HG02943 (cell line): ENCODE data around the gene RTL1.

Experiments used
- ATAC-seq: cut with Tn5 transposase; IDR thresholded peaks from one replicate; pipeline ENCODE4 v1.9.1; 2021; ENCODE audit warnings: mild to moderate bottlenecking, low read depth, moderate library complexity; ENCODE audit not compliant: unreplicated experiment

RTL1 gene

GRCh38 chr14:100854435-100854834 lies 49.1 kb downstream of the RTL1 start:
- ATAC-seq: no peak

- no peak for ATAC-seq
Observed at GRCh38 chr14:100851946-100852620, 51.4 kb downstream of the RTL1 start.

- ATAC-seq: no peak
Observed at GRCh38 chr14:100851586-100851916, 52.0 kb downstream of the RTL1 start.

- ATAC-seq: no peak
Observed at GRCh38 chr14:100850841-100851585, 52.5 kb downstream of the RTL1 start.

DNA sequence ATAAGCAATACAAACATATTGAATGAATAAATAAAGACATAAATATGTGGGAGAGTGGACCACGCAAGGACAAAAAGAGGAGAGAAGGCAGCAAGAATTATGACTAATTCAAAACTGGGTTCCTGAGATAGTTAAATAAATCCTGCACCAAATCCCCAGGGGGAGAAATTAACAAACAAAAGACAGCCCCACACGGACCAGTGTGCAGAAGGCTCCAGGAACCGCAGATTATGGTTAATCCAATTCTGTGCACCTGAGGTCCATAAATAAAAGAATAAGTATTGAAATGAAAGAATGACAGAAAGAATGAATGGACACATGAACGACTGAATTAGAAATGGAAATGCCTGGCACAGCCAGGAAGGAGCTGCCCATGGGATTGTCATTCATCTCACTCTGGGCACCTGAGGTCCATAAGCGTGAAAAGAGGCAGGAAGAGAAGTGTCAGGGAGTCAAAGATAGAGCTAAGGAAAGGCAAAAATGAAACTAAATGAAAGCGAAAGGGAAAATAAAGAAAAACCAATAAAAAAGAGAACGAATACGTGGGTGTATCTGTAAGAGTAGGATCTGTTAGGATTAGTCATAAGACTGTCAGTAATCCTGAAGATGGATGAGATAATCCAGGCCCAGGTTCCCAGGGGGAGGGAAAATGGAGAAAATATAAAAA lies 54.3 kb downstream of the RTL1 start:
- ATAC-seq: no peak

- ATAC-seq: no peak
Observed at GRCh38 chr14:100846309-100846859, 57.1 kb downstream of the RTL1 start.

DNA sequence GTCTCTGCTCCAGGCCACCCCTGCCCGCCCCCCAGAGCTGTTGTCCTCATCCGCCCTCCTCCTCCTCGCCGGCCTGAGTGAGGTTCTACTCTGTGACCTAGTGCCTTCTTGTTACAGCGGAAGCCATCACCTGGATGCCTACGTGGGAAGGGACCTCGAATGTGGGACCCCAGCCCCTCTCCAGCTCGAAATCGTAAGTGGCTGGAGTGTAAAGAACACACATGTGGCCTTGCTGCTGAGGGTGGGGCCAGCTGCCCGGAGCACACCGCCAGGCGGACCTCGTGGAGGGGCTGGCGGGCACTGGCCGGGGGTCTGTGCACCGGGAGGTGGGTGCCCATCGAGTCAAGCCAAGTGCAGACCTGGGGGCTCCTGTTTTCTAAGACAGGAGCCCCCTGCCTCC lies 58.2 kb downstream of the RTL1 start:
- no peak for ATAC-seq

DNA sequence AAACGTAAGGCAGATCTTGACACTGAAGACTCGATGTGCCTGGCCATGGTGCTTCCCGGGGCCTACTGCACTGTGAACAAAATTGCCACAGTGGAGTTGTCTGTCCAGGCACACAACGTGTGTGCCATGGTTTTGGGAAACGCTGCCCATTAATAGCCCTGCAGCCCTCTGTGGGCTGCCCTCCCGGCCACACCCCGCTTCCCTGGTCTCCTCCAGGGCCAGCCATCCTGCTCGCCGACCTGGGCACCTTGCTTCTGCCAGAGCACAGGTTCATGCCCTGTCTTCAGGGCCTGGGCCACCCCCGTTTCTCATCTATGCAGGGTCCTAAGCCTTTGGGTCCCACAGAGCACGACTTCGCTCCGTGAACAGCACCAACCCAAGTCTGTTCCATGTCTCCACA lies 58.7 kb downstream of the RTL1 start:
- ATAC-seq: no peak

DNA sequence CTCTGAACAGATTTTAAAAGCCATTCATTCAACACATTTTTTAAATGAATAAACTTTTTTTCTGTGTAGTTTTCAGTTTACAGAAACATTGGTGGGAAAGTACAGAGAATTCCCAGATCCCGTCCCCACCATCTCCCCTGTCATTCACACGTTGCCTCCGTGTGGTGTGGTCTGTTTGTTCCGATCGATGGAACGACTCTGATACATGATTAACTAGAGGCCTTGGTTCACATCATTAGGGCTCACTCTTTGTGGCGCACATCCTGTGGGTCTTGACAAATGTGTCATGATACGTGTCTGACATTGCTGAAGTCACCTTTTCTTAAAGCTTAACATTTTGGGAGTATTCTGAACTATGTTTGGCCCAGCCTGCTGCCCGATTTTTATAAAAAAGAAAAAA lies 59.1 kb downstream of the RTL1 start:
- ATAC-seq: no peak

GRCh38 chr14:100844082-100844408 lies 59.5 kb downstream of the RTL1 start:
- no peak for ATAC-seq

- ATAC-seq: no peak
Observed at GRCh38 chr14:100842799-100843198, 60.7 kb downstream of the RTL1 start.

DNA sequence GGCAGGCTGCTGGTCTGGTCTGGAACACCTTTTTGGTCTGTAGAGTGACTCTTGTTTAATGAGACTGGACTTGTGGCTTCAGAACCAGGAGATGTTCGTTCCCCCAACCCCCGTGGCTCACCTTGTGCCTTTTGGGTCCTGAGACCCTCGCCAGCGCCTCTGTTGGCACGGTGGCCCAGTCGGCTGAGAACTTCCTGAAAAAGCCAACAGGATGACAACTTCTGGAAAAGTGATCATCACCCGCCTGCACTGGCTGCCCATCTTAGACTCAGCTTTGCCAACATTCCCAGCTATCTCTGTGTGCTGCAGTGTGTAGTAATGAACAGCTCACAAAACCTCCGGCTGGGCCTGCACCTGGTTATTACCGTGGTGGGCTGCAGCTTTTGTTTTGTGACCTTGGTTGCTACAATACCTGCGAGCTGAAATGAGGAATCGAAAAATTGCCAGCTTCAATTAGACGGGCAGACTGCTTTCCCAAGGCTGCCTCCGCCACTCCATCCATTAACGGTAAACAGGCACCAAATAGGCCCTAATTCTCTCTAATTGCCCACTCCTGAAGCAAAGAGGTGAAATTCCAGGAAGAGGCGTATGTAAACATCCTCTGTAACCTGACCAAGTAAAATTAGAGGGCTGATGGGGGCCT lies 61.6 kb downstream of the RTL1 start:
- ATAC-seq: no peak

GRCh38 chr14:100841066-100841760 lies 62.3 kb downstream of the RTL1 start:
- no peak for ATAC-seq

DNA sequence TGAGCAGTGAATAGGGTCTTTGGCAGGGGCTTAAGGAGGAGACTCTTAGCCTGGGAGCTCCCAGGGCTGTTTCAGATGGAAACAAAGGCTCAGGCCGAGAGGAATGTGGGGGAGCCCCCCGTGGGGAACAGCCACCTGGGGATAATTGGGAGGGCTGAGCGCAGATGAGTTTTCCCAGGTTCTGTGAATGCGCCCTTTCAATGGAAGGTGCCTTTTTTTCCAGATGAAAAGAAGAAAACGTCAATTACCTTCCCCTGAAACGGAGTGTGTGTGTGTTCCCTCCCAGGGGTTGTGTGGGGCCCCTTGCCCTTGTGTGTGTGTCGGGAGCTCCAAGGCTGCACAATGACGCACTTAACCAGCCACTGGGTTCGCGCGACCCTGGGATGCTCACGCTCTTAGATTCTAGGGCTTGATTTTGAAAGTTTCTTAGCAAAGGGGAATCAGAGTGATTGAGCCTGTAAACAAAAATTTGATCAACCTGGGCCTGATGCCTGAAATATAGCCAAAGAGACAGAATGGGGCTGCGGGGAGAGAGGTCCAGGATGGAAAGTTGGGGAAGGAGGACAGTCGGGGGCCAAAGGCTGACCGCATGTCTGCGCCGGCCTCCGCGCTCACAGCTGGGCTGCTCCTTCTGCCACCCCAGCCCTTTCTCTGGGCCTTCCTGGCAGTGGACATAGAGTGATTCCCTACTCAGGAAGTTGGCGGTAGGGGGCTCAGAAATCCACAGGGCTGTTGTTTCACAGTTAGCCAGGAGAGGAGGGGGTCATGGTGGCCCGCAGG lies 63.0 kb downstream of the RTL1 start:
- no peak for ATAC-seq

- ATAC-seq: no peak
Observed at GRCh38 chr14:100839681-100840111, 63.8 kb downstream of the RTL1 start.

- ATAC-seq: no peak
Observed at GRCh38 chr14:100839315-100839585, 64.3 kb downstream of the RTL1 start.

GRCh38 chr14:100838493-100839314 lies 64.8 kb downstream of the RTL1 start:
- no peak for ATAC-seq

GRCh38 chr14:100837805-100838350 lies 65.6 kb downstream of the RTL1 start:
- ATAC-seq: no peak
